ENCODE data around the gene TMEM132C.

GRCh38 chr12:128339126-128339520 lies 72.2 kb downstream of the TMEM132C start:
- TF ChIP-seq, protein P1, sequence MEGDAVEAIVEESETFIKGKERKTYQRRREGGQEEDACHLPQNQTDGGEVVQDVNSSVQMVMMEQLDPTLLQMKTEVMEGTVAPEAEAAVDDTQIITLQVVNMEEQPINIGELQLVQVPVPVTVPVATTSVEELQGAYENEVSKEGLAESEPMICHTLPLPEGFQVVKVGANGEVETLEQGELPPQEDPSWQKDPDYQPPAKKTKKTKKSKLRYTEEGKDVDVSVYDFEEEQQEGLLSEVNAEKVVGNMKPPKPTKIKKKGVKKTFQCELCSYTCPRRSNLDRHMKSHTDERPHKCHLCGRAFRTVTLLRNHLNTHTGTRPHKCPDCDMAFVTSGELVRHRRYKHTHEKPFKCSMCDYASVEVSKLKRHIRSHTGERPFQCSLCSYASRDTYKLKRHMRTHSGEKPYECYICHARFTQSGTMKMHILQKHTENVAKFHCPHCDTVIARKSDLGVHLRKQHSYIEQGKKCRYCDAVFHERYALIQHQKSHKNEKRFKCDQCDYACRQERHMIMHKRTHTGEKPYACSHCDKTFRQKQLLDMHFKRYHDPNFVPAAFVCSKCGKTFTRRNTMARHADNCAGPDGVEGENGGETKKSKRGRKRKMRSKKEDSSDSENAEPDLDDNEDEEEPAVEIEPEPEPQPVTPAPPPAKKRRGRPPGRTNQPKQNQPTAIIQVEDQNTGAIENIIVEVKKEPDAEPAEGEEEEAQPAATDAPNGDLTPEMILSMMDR (IDR thresholded peaks at IDR 0.05): no peak
- no peak for TF ChIP-seq EP300 (IDR thresholded peaks at IDR 0.05)
